Smooth muscle cell (in vitro differentiated cells): Measurements from ENCODE around the gene GCAT. TPM values are rescaled to one million over a fixed set of nuclear protein-coding genes. Genes with fewer than 3 reads are reported as not detected.
A peak's percentile ranks its signal among the peaks of the same experiment; 100 is the strongest.

Source experiments
- DNase-seq: peaks from one replicate; lab custom pipeline; 2025; ENCODE audit not compliant: unreplicated experiment; lab: John Stamatoyannopoulos, UW
- H2AFZ ChIP-seq: fragments of 200-600 bp; sonication (generic); 2 replicates; pipeline ENCODE4 v1.6.0; 2016; ENCODE audit warnings: antibody characterized with exemption, low read depth, mild to moderate bottlenecking
- H3F3A ChIP-seq: fragments of 200-600 bp; sonication (generic); 2 replicates; pipeline ENCODE4 v1.6.0; 2017; ENCODE audit warnings: antibody characterized with exemption, low read depth
- H3K27ac ChIP-seq: fragments of 200-600 bp; sonication (generic); 2 replicates; pipeline ENCODE4 v1.5.1; 2016; ENCODE audit warnings: low read depth, mild to moderate bottlenecking
- H3K27me3 ChIP-seq: fragments of 200-600 bp; sonication (generic); 2 replicates; pipeline ENCODE4 v1.6.1; 2016; ENCODE audit warnings: low read depth, mild to moderate bottlenecking
- H3K36me3 ChIP-seq: fragments of 200-600 bp; sonication (generic); 2 replicates; pipeline ENCODE4 v1.5.1; 2016; ENCODE audit warnings: low read depth
- H3K4me1 ChIP-seq: fragments of 200-600 bp; sonication (generic); 2 replicates; pipeline ENCODE4 v1.5.1; 2016; ENCODE audit warnings: low read depth
- H3K4me2 ChIP-seq: fragments of 200-600 bp; sonication (generic); 2 replicates; pipeline ENCODE4 v1.6.0; 2016; ENCODE audit warnings: mild to moderate bottlenecking
- H3K4me3 ChIP-seq: fragments of 200-600 bp; sonication (generic); 2 replicates; pipeline ENCODE4 v1.5.1; 2016; ENCODE audit warnings: mild to moderate bottlenecking
- H3K79me2 ChIP-seq: fragments of 200-600 bp; sonication (generic); 2 replicates; pipeline ENCODE4 v1.6.0; 2016; ENCODE audit warnings: low read depth, mild to moderate bottlenecking
- H3K9ac ChIP-seq: fragments of 200-600 bp; sonication (generic); 2 replicates; pipeline ENCODE4 v1.6.0; 2016; ENCODE audit warnings: low read depth
- H3K9me3 ChIP-seq: fragments of 200-600 bp; sonication (generic); replicated peaks from 2 replicates; pipeline ENCODE4 v1.5.1; 2016; ENCODE audit warnings: low read depth
- H4K20me1 ChIP-seq: fragments of 200-600 bp; sonication (generic); 2 replicates; pipeline ENCODE4 v1.6.0; 2016; ENCODE audit warnings: low read depth
- WGBS: methylation state at CpG from one replicate; pipeline ENCODE4 v1.1.7; 2016; ENCODE audit warnings: low lambda C conversion rate; 5-methylcytosine and 5-hydroxymethylcytosine counted together
- polyA plus RNA-seq: library from polyadenylated mRNA; unstranded; fragments of >200 nt; fragmentation: Nextera tagmentation; extraction: Ambion mirVana; gene quantifications from 2 replicates; pipeline ENCODE4 v1.2.1, GENCODE V29; 2016
- total RNA-seq: library from RNA; depleted of rRNA; stranded (reverse); fragments of >200 nt; gene quantifications from 2 replicates; pipeline ENCODE4 v1.2.3, GENCODE V29; 2014
- TF ChIP-seq, protein P1 (sequence below): fragments of 200-600 bp; sonication (generic); IDR thresholded peaks from 2 replicates; pipeline ENCODE4 v1.5.1; 2017; ENCODE audit warnings: borderline replicate concordance, mild to moderate bottlenecking, antibody characterized with exemption; ENCODE audit not compliant: insufficient read depth, poor library complexity, severe bottlenecking

The GCAT gene
- total and polyA plus RNA-seq, 2 experiments from 2014 or later, result 13.5 to 30.6 TPM

DNA sequence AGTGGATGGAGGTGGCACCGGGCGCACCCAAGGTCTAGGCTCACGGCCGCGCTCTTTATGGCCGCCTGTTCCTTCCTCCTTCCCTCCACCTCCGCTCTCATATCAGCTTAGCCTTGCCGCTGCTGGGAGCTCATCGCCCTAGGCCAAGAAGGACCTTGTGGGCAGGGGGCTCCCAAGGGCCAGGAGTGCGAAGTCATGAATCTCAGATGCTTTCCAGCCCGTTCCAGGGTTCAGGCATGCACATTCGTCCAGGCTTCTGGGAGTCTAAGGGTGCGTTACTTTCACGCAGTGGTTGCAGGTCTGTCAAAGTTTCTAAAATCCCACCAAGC lies 11.3 kb downstream of the GCAT start:
- Histone ChIP-seq H3K27me3 (peaks cover 46% of the 10 kb centered on the region), H3K4me2 (peak overlapping the region; percentile 87), H4K20me1 (no peaks in the 10 kb centered on the region), H2AFZ (no peak overlapping the region), H3K4me3 (peak overlapping the region; percentile 48), H3K4me1 (peaks cover 7% of the 10 kb centered on the region), H3K79me2 (no peaks in the 10 kb centered on the region), H3K9me3 (no peaks in the 10 kb centered on the region), H3K36me3 (no peaks in the 10 kb centered on the region), H3F3A (no peaks in the 10 kb centered on the region), H3K27ac (no peak overlapping the region), H3K9ac (no peak overlapping the region)
- no peak for DNase-seq
- TF ChIP-seq, protein P1, sequence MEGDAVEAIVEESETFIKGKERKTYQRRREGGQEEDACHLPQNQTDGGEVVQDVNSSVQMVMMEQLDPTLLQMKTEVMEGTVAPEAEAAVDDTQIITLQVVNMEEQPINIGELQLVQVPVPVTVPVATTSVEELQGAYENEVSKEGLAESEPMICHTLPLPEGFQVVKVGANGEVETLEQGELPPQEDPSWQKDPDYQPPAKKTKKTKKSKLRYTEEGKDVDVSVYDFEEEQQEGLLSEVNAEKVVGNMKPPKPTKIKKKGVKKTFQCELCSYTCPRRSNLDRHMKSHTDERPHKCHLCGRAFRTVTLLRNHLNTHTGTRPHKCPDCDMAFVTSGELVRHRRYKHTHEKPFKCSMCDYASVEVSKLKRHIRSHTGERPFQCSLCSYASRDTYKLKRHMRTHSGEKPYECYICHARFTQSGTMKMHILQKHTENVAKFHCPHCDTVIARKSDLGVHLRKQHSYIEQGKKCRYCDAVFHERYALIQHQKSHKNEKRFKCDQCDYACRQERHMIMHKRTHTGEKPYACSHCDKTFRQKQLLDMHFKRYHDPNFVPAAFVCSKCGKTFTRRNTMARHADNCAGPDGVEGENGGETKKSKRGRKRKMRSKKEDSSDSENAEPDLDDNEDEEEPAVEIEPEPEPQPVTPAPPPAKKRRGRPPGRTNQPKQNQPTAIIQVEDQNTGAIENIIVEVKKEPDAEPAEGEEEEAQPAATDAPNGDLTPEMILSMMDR, result no peak
- 37% methylated on average over 14 of the region's 14 CpGs for WGBS

DNA sequence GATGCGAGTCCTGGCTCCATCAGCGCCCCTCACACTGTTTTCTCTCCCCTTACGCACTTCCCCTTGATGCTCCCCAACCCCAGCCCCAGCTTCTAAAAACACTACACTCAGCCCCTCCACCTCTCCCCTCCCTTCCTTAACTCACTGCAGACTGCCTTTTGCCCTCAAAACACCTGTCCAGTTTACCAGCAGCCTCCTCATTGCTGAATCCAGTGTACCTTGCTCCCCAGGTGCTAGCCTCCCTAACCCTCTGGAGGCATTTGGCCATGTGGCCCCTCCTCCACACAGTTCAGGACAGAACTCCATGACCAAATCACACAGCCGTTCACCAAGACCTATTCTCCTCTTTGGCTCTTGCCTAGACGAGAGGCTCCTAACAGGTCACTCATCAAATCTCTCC lies 12.6 kb downstream of the GCAT start:
- no peak overlapping the region for H3K4me2 ChIP-seq
- H3K4me3 ChIP-seq, result no peak overlapping the region
- H3K9ac ChIP-seq, result no peak overlapping the region
- H3F3A ChIP-seq, result no peaks in the 10 kb centered on the region
- WGBS, result 83% methylated on average over 5 of the region's 5 CpGs
- no peaks in the 10 kb centered on the region for H4K20me1 ChIP-seq
- no peaks in the 10 kb centered on the region for H3K79me2 ChIP-seq
- H3K27ac ChIP-seq, result no peak overlapping the region
- peaks cover 7% of the 10 kb centered on the region for H3K4me1 ChIP-seq
- H3K36me3 ChIP-seq, result no peaks in the 10 kb centered on the region
- TF ChIP-seq, protein P1, result no peak
- DNase-seq, result no peak
- no peaks in the 10 kb centered on the region for H3K9me3 ChIP-seq
- H3K27me3 ChIP-seq, result peaks cover 53% of the 10 kb centered on the region
- no peak overlapping the region for H2AFZ ChIP-seq

DNA sequence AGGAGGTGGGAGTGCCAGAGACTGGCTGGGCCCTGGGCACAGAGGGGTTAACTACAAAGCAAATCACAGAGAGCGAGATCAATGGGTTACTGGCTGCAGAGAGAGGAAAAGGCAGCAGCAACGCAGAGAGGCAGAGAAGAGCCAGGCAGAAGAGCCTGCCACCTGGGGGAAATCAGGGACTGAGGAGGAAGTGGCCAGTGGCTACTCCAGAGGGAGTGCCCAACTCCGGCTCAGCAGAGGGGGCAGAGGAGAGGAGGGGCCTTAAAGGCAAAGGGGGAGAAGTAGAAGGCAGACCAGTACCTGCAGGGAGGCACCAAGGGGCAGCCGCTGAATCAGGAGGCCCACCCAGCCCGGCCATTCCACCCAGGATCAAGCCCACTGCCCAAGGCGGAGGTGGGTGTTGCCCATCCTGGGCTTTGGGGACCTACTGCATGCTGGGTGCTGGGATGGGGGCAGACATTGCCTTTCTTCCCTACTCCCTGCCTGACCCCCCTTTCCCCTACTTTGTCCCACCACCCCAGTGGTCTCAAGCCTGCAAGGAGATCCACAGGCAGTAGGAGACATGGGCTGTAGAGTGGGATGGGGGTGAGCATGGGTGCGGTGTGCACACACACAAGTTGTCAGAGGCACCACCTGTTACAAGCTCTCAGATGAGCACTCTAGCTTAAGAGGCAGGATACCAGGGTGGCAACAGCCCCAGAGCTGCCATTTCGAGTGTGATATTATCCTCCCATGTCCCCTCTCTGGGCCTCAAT lies 14.5 kb downstream of the GCAT start:
- H2AFZ ChIP-seq, result no peak overlapping the region
- H3K4me1 ChIP-seq, result peaks cover 7% of the 10 kb centered on the region

More for the DNA sequence above, 14.5 kb downstream of the GCAT start:
- H3K27me3 ChIP-seq, result peaks cover 58% of the 10 kb centered on the region
- no peaks in the 10 kb centered on the region for H3K36me3 ChIP-seq
- H3K4me2 ChIP-seq, result no peak overlapping the region
- no peaks in the 10 kb centered on the region for H4K20me1 ChIP-seq
- DNase-seq, result no peak
- H3K9me3 ChIP-seq, result no peaks in the 10 kb centered on the region
- H3F3A ChIP-seq, result no peaks in the 10 kb centered on the region
- no peak overlapping the region for H3K9ac ChIP-seq
- no peak overlapping the region for H3K4me3 ChIP-seq
- TF ChIP-seq, protein P1, result no peak
- 63% methylated on average over 8 of the region's 8 CpGs for whole genome bisulfite sequencing
- H3K79me2 ChIP-seq, result no peaks in the 10 kb centered on the region
- no peak overlapping the region for H3K27ac ChIP-seq
